NCI-H510A (cell line): ENCODE results near the gene TFF1.

Experiments used
- DNase-seq: peaks from one replicate; lab custom pipeline; 2025; lab: John Stamatoyannopoulos, UW

Gene TFF1

GRCh38 chr21:42343963-42344510, 22.3 kb downstream of the TFF1 start:
- no peak for DNase-seq

- no peak for DNase-seq
These were observed 22.8 kb downstream of the TFF1 start for GRCh38 chr21:42343556-42343955.

- DNase-seq: no peak
These were observed 23.2 kb downstream of the TFF1 start for GRCh38 chr21:42343101-42343500.

- no peak for DNase-seq
These were observed 24.4 kb downstream of the TFF1 start for GRCh38 chr21:42341776-42342542.

GRCh38 chr21:42340187-42341050, 25.9 kb downstream of the TFF1 start:
- DNase-seq: no peak

GRCh38 chr21:42338729-42339715, 27.3 kb downstream of the TFF1 start:
- no peak for DNase-seq

GRCh38 chr21:42337830-42338728, 28.3 kb downstream of the TFF1 start:
- DNase-seq: peak; percentile 83

- DNase-seq: no peak
These were observed 29.1 kb downstream of the TFF1 start for GRCh38 chr21:42337276-42337675.

GRCh38 chr21:42336054-42336453, 30.3 kb downstream of the TFF1 start:
- no peak for DNase-seq

GRCh38 chr21:42332557-42333317, 33.6 kb downstream of the TFF1 start:
- no peak for DNase-seq

- no peak for DNase-seq
These were observed 34.7 kb downstream of the TFF1 start for GRCh38 chr21:42331660-42332059.

- no peak for DNase-seq
These were observed 35.7 kb downstream of the TFF1 start for GRCh38 chr21:42330380-42331371.

GRCh38 chr21:42324896-42325295, 41.4 kb downstream of the TFF1 start:
- DNase-seq: no peak

GRCh38 chr21:42321845-42322244, 44.5 kb downstream of the TFF1 start:
- DNase-seq: no peak

- DNase-seq: no peak
These were observed 45.1 kb downstream of the TFF1 start for GRCh38 chr21:42321231-42321630.

- no peak for DNase-seq
These were observed 45.5 kb downstream of the TFF1 start for GRCh38 chr21:42320791-42321190.

GRCh38 chr21:42319851-42320572, 46.3 kb downstream of the TFF1 start:
- DNase-seq: no peak

- DNase-seq: no peak
These were observed 47.0 kb downstream of the TFF1 start for GRCh38 chr21:42319376-42319775.
